Amniotic epithelial cell (primary cell): ENCODE results near the gene GEMIN2.
"Not testable (repeated sequence)": the region's sequence is repeated elsewhere in the genome, so short reads cannot be mapped to it uniquely, and the experiment has no call there.

Source experiments
- DNase-seq: peaks from one replicate; pipeline ENCODE4 v3.0.0-alpha.2; 2010; ENCODE audit warnings: low read depth

The GEMIN2 gene

GRCh38 chr14:39114073-39114838 lies at the start of gene GEMIN2:
GEMIN2 (plus strand) TSS chr14:39114323; CDS start chr14:39114339, 16 bp downstream.
- DNase-seq, result peak; percentile 90

DNA sequence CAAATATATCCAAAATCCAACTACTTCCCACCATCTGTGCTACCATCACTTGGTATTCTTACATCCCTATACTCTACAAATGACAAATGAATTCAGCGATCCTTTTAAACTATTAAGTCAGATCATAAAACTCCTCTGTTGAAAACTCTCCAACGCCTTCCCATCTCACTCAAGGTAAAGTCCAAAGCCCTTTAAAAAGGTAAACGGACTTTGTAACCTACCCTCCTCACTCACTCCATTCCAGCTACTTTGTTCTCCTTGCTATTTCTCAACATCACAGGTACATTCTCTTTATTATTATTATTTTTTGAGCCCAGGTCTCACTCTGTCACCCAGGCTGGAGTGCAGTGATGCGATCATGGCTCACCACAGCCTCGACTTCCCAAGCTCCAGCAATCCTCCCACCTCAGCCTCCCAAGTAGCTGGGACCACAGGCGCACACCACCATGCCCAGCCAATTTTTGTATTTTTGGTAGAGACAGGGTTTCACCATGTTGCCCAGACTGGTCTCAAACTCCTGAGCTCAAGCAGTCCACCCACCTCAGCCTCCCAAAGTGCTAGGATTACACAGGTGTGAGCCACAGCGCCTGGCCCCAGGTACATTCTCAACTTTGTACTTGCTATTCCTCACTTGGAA lies 44.8 kb upstream of the GEMIN2 start:
- DNase-seq, result not testable (repeated sequence)

DNA sequence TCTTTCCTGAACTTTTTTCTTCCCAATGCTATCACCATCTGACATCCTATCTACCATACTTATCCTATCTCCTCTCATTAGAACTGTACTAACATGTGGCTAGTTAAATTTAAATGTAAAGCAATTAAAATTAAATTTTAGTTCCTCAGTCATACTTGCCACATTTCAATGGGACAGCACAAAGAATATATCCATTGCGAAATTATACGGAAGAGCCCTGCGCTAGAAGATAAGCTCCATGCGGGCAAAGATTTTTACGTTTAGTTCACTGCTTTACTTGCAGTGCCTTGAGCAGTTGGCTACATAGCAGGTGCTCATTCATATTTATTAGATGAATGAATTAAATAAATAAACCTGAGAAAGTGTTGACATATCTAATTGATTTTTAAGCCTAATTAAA lies 44.2 kb upstream of the GEMIN2 start:
- DNase-seq, result no peak

DNA sequence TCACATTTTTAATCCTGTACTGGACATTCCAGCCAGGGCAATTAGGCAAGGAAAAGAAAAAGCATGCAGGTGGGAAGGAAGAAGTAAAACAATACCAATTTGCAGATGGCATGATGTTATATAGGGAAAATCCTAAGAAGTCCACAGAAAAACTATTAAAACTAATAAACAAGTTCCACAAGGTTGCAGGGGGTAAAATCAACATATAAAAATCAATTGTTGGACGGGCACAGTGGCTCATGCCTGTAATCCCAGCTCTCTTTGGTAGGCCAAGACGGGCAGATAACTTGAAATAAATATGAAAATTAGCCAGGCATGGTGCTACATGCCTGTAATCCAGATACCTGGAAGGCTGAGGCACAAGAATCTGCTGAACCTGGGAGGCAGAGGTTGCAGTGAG lies 43.0 kb upstream of the GEMIN2 start:
- DNase-seq, result no peak

DNA sequence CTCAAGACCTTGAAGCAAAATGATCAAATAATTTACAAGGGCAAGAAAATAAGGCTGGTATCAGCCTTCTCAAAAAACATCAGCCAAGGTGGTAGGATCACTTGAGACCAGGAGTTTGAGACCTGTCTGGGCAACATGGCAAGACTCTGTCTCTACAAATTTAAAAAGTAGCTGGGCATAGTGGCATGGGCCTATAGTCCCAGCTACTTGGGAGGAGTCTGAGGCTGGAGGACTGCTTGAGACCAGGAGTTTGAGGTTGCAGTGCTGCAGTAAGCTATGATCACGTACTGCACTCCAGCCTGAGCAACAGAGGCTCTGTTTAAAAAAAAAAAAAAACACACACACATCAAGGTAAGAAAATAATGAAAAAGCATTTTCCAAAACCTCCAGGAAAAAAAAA lies 33.2 kb upstream of the GEMIN2 start:
- no peak for DNase-seq

- DNase-seq, result no peak
Observed at GRCh38 chr14:39083127-39083526, 31.0 kb upstream of the GEMIN2 start.

DNA sequence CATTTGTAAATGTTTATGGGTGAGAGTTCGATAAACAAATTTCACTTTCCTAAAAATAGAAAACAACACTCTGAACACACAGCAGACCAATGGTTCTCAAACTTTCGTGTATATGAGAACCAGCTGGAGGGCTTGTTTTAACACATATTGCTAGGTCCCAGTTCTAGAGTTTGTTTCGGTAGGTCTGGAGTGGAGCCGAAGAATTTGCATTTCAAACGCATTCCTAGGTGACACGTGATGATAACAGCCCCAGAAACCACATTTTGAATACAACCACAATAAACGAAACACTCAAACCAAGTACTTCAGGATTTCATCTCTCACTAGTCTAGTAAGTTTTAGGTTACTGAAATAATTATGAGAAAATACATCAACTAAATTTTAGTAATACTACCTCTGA lies 28.2 kb upstream of the GEMIN2 start:
- peak; percentile 50 for DNase-seq

DNA sequence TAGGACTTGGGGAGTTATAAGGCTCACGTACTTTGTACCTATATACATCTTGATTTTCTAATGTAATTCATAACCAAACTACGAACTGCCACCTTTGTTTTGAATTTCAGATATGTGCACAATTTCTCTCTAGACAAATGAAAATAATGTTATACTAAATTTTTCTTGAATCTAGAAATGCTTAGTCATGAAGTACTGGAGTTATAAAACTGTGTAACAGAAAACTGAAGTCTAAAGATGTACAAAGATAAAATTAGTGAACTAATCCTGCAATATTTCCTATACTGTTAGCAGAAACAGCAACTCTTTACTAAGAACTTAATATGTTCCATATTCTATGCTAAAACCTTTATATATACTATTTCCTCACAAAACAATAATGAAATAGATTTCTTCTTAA lies 26.6 kb upstream of the GEMIN2 start:
- no peak for DNase-seq

DNA sequence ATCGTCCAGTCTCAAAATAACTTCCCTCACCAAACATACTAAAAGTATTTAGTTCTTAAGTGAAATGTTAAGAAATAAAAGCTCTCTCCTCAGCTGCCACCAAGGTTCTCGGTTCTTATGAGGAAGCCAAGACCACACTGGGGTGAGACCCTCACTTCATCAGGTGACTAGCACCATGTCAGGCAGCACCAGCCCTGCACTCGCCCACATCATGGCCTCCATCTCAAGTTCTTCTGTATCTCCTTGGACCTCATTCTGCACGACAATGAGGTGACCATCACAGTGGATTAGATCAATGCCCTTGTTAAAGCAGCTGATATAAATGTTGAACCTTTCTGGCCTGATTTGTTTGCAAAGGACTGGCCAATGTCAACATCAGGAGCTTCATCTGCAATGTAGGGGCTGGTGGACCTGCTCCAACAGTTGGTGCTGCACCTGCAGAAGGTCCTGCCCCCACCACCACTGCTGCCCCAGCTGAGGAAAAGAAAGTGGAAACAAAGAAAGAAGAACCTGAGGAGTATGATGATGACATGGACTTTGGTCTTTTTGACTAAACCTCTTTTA lies 23.5 kb upstream of the GEMIN2 start:
- no peak for DNase-seq

DNA sequence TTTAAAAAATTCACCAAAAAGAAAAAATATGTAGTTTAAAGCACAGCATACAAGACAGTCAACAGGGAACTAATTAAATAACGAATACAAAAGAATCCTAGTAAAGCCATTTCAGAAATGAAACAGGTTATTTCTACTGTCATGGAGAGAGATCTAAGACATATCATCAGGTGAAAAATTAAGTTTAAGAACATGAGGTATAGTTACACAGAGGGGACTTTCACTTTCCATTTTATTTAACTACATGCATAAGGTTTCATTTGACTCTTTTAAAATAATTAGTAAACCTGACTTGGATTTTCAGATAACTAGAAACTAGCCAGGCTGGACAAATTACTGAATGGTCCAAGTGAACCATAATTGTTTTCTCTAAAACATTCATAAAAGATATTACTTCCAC lies 22.4 kb upstream of the GEMIN2 start:
- DNase-seq, result no peak

- no peak for DNase-seq
Observed at GRCh38 chr14:39094515-39094914, 19.6 kb upstream of the GEMIN2 start.

- peak; percentile 78 for DNase-seq
Observed at GRCh38 chr14:39097159-39097558, 17.0 kb upstream of the GEMIN2 start.

DNA sequence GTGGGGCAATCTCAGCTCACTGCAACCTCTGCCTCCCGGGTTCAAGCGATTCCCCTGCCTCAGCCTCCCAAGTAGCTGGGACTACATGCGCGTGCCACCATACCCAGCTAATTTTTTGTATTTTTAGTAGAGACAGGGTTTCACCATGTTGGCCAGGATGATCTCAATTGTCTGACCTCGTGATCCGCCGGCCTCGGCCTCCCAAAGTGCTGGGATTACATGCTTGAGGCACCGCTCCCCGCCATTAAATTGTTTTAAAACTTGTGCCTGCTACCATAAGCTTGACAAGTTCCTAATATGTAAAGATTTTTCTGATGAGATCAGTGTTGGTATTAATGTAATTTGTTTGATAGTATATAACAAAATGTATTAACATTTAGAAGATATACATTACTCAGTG lies 14.9 kb upstream of the GEMIN2 start:
- not testable (repeated sequence) for DNase-seq

GRCh38 chr14:39099748-39100147 lies 14.4 kb upstream of the GEMIN2 start:
- DNase-seq, result no peak

GRCh38 chr14:39102265-39102968 lies 11.7 kb upstream of the GEMIN2 start:
- DNase-seq, result peak; percentile 54

DNA sequence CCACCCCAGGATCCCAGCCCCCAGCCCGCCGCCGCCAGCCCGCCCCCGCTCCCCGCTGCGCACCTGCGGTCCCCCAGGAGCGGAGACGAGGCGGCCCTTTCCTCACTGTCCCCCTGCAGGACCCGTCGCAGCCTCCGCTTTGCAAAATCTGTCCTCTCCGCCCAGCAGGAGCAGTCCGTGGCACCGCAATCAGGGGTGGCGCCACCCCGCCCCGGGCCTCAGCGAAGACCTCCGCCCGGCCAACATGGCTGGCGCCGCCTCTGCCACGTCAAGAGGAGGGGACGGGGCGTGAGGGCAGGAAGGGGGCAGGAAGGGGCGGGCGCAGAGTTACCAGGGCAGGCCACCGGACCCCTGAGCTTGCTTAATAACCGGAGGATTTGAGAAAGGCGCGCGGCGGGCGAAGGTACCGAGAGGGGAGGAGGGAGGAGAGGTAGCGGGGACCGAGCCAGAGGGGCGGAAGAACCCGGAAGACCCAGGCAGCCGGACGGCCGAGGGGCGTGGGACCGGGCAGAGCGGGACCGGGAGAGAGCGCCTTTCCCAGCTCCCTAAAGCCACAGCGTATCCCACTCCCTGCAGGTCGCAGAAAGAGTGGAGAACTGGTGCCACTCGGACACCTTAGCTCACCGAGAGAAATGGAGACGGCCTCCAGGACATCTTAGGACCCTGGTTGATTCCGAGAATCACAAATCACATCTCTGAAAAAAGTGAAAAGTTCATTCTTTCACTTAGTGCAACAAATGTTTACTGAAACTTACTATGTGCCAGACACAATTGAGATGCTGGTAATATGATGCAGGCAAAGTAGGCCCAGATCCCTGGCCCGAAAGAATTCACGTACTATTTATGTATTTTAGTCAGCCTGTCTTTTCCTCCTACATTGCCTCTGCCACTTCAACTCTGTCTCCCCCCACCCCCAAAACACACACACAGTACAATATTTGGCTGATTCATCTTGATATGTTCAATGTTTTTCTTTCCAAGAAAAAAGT lies 10.9 kb upstream of the GEMIN2 start, which contains the start of gene SEC23A:
SEC23A (minus strand) TSS at position 267 of the 989 bp plus-strand sequence. CDS start 7,117 bp downstream, outside the sequence.
- DNase-seq, result peak; percentile 84

- DNase-seq, result not testable (repeated sequence)
Observed at GRCh38 chr14:39104078-39104801, 9.9 kb upstream of the GEMIN2 start.

GRCh38 chr14:39107591-39107996 lies 6.5 kb upstream of the GEMIN2 start:
- peak; percentile 52 for DNase-seq

DNA sequence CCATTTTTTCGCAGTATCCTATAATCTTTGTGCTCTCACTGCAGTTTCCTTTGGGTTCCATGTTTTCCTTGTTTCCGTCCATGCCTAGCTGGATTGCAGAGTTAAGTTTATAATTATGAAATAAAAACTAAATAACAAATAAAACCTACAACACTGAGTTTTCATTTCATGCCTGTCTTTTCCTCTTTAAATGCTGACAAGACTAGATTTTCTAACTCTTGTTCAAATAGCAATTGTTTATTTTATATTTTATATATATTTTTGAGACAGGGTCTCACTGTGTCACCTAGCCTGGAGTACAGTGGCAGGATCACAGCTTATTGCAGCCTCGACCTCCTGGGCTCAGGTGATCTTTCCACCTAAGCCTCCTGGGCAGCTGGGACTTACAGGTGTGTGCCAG lies 5.3 kb upstream of the GEMIN2 start:
- no peak for DNase-seq

- DNase-seq, result no peak
Observed at GRCh38 chr14:39109893-39110715, 4.0 kb upstream of the GEMIN2 start.
